Muscle layer of colon (tissue), 2 donors: ENCODE data around the gene TFCP2L1.

Experiments
- H3K27ac ChIP-seq: one replicate; pipeline ENCODE4 v1.7.0; 2013; ENCODE audit warnings: low read depth, mild to moderate bottlenecking, low read length, moderate library complexity
- H3K27me3 ChIP-seq, 2 donors: one replicate each; pipeline ENCODE4 v1.7.0; 2013; ENCODE audit warnings: low read length in 2 of 2, mild to moderate bottlenecking in 2 of 2; ENCODE audit not compliant: insufficient read depth in 2 of 2, control insufficient read depth in 1 of 2
- H3K36me3 ChIP-seq: one replicate; pipeline ENCODE4 v1.7.0; 2013; ENCODE audit warnings: mild to moderate bottlenecking, low read length; ENCODE audit not compliant: insufficient read depth
- H3K4me1 ChIP-seq: one replicate; pipeline ENCODE4 v1.7.0; 2013; ENCODE audit warnings: mild to moderate bottlenecking, low read length; ENCODE audit not compliant: insufficient read depth
- H3K4me3 ChIP-seq, 2 donors: one replicate each; pipeline ENCODE4 v1.7.0; 2013; ENCODE audit warnings: low read length in 2 of 2, low read depth in 1 of 2, mild to moderate bottlenecking in 1 of 2, moderate library complexity in 1 of 2
- H3K9ac ChIP-seq: one replicate; pipeline ENCODE4 v1.7.0; 2013; ENCODE audit warnings: low read length
- H3K9me3 ChIP-seq: one replicate; pipeline ENCODE4 v1.7.0; 2013; ENCODE audit warnings: mild to moderate bottlenecking, low read length
- donor health status: abdominal sarcoma.
- donor health status: Adenocarcinoma of cecum.

Gene TFCP2L1

DNA sequence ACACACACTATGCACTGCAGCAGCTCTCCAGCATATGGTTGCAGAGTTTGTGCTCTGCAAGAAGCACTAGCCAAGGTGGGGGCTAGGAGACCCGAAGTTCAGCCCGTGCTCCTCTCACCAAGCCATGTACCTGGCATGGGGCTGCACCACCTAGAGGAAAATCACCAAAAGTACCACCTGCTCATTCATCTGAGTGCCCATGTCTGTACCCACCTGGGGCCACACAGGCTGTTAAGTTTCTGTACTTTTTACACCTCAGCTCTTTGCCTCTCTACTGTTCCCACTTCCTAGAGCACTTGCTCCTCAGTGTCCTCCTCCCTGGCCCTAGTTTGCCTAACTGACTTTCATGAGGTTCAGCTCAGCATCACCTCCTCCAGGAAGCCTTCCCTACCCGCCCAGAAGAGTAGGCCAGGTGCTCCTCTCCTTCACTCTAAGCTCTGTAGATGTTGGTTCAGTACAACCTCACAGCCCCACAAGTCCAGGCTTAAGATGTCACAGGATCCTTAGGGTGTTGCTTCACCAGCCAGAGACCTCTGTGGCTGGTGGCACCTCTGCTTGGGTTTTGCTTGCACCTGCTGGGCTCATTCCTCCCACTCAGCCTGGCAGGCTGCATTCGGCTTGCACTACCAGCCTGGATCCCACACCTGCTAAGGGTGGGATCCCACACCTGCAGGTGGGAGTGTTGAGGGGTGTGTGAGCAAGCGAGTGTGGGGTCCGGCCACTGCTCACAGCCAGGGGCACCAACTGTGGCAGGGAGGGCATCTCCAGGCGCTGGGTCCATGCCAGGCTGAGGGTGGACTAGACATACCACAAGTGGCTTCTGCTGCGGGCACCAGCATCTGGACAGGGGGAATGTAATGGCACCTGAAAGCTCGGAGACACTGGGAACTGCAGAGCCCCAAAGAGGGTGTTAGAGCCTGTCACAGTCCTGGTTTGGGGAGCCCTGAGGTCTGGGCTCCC is 10.2 kb upstream of the TFCP2L1 start:
- Histone ChIP-seq H3K4me3 (no peak overlapping the region), H3K27me3 (no peaks in the 10 kb centered on the region), H3K9ac (no peak overlapping the region), H3K27ac (no peak overlapping the region), H3K9me3 (no peaks in the 10 kb centered on the region), H3K36me3 (no peaks in the 10 kb centered on the region), H3K4me1 (no peaks in the 10 kb centered on the region)

GRCh38 chr2:121293450-121294325 is 8.7 kb upstream of the TFCP2L1 start:
- Histone ChIP-seq H3K36me3 (no peaks in the 10 kb centered on the region), H3K4me1 (no peaks in the 10 kb centered on the region), H3K9ac (no peak overlapping the region), H3K4me3 (no peak overlapping the region), H3K9me3 (no peaks in the 10 kb centered on the region), H3K27ac (no peak overlapping the region), H3K27me3 (no peaks in the 10 kb centered on the region)

GRCh38 chr2:121291251-121291580 is 6.2 kb upstream of the TFCP2L1 start:
- Histone ChIP-seq H3K27me3 (no peaks in the 10 kb centered on the region), H3K4me1 (no peaks in the 10 kb centered on the region), H3K27ac (no peak overlapping the region), H3K9me3 (no peaks in the 10 kb centered on the region), H3K36me3 (no peaks in the 10 kb centered on the region), H3K9ac (no peak overlapping the region), H3K4me3 (no peak overlapping the region)

- H3K4me3 ChIP-seq, result no peak overlapping the region
- H3K9me3 ChIP-seq, result no peaks in the 10 kb centered on the region
- peaks cover under 1 to 16% of the 10 kb centered on the region in 2 donors for H3K27me3 ChIP-seq
- H3K36me3 ChIP-seq, result no peaks in the 10 kb centered on the region
- no peak overlapping the region for H3K27ac ChIP-seq
- no peak overlapping the region for H3K9ac ChIP-seq
- H3K4me1 ChIP-seq, result no peaks in the 10 kb centered on the region
Observed at GRCh38 chr2:121289271-121289670, 4.3 kb upstream of the TFCP2L1 start.

GRCh38 chr2:121288454-121289231 is 3.6 kb upstream of the TFCP2L1 start:
- no peaks in the 10 kb centered on the region for H3K36me3 ChIP-seq

DNA sequence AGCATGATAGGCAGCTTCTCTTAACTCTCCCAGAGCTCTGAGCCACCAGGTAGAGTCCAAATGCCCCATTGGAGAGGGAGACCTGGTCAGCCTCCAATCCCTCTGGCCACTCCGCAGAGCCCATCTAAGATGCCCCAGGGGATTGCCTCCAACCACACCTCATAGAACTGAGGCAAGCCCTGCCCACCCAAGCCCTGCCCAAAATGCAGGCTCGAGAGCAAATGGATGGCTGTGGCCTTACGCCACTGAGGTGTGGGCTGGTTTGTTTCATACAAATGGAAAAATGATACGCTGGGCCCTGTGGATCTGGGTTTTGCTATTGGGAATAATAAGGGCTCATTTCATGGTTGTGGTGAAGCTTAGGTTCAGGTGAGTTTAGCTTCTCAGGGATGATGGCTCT is 3.0 kb upstream of the TFCP2L1 start:
- Histone ChIP-seq H3K27ac (no peak overlapping the region), H3K27me3 (peaks cover 9 to 22% of the 10 kb centered on the region in 2 donors), H3K4me3 (no peak overlapping the region), H3K9me3 (no peaks in the 10 kb centered on the region), H3K4me1 (no peaks in the 10 kb centered on the region), H3K36me3 (no peaks in the 10 kb centered on the region), H3K9ac (no peak overlapping the region)

More at GRCh38 chr2:121288454-121289231, 3.6 kb upstream of the TFCP2L1 start:
- peaks cover 6 to 21% of the 10 kb centered on the region in 2 donors for H3K27me3 ChIP-seq
- no peak overlapping the region for H3K4me3 ChIP-seq
- H3K9ac ChIP-seq, result no peak overlapping the region
- H3K4me1 ChIP-seq, result no peaks in the 10 kb centered on the region
- no peaks in the 10 kb centered on the region for H3K9me3 ChIP-seq
- H3K27ac ChIP-seq, result no peak overlapping the region

- Histone ChIP-seq H3K27ac (no peak overlapping the region), H3K36me3 (no peaks in the 10 kb centered on the region), H3K27me3 (peaks cover 9 to 22% of the 10 kb centered on the region in 2 donors), H3K9ac (no peak overlapping the region), H3K4me1 (no peaks in the 10 kb centered on the region), H3K9me3 (no peaks in the 10 kb centered on the region), H3K4me3 (no peak overlapping the region)
Observed at GRCh38 chr2:121287146-121287798, 2.3 kb upstream of the TFCP2L1 start.

DNA sequence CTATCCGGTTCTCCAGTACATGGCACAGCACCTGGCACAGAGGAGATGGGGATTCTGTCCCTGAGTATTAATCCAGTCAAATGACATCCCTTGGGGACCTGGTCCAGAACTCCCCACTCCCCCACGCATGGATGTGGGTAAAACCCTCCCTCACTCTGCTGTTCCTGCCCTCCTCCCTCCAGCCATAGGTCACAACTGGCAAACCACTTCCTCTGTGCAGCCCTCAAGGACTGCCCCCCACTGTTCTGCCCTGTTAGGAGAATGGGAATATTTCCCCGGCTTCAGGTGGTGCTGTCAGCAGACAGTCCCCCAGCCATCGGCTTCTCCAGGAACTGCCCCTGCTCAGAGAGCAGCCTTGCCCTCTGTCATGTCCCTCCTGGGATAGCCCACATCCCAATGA is 1.5 kb upstream of the TFCP2L1 start:
- Histone ChIP-seq H3K27me3 (peaks cover 9 to 22% of the 10 kb centered on the region in 2 donors), H3K9ac (no peak overlapping the region), H3K4me1 (no peaks in the 10 kb centered on the region), H3K27ac (no peak overlapping the region), H3K4me3 (no peak overlapping the region), H3K36me3 (no peaks in the 10 kb centered on the region), H3K9me3 (no peaks in the 10 kb centered on the region)

DNA sequence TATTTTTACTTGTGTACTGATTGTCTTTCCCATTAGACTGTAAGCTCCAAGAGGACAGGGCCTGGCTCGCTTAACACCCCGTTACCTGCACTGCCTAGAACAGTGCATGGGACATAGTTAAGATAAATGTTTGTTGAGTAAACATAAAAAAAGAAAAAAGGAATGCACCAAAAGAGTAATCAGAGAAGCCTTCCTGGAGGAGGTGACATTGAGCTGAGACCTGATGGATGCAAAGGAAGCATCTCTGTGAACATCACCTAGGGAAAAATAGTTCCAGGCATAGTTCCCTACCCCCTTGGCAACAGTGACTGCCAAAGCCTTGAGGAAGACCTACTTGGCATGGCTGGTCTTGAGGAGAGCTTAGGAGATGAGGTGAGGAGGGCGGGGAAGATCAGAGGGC is 924 bp upstream of the TFCP2L1 start:
- Histone ChIP-seq H3K27me3 (peaks cover 9 to 22% of the 10 kb centered on the region in 2 donors), H3K36me3 (no peaks in the 10 kb centered on the region), H3K27ac (no peak overlapping the region), H3K4me3 (no peak overlapping the region), H3K4me1 (no peaks in the 10 kb centered on the region), H3K9me3 (no peaks in the 10 kb centered on the region), H3K9ac (no peak overlapping the region)

GRCh38 chr2:121283670-121284462 is 1.1 kb downstream of the TFCP2L1 start:
- Histone ChIP-seq H3K9me3 (no peaks in the 10 kb centered on the region), H3K9ac (no peak overlapping the region), H3K4me3 (no peak overlapping the region), H3K4me1 (no peaks in the 10 kb centered on the region), H3K36me3 (no peaks in the 10 kb centered on the region), H3K27ac (no peak overlapping the region), H3K27me3 (peaks cover 9 to 22% of the 10 kb centered on the region in 2 donors)
